HFFc6 (cell line): ENCODE results near the gene HTR2A. TPM values are rescaled to one million over a fixed set of nuclear protein-coding genes. Genes with fewer than 3 reads are reported as not detected.

Source experiments
- DNase-seq: peaks from one replicate; pipeline ENCODE4 v3.0.0-alpha.2; 2018
- H3K27ac Mint-ChIP-seq: 2 replicates; pipeline ENCODE4 v1.8.0; 2020; ENCODE audit warnings: mild to moderate bottlenecking, mixed read lengths
- H3K27me3 Mint-ChIP-seq: 2 replicates; pipeline ENCODE4 v1.8.0; 2021; ENCODE audit warnings: mild to moderate bottlenecking, moderate library complexity, mixed read lengths; ENCODE audit not compliant: insufficient read depth
- H3K36me3 Mint-ChIP-seq: 2 replicates; pipeline ENCODE4 v1.8.0; 2021; ENCODE audit warnings: low read depth, mixed read lengths
- H3K4me1 Mint-ChIP-seq: 2 replicates; pipeline ENCODE4 v1.8.0; 2020; ENCODE audit warnings: low read depth, mixed read lengths
- H3K4me3 Mint-ChIP-seq: 2 replicates; pipeline ENCODE4 v1.8.0; 2020; ENCODE audit warnings: mild to moderate bottlenecking, moderate library complexity, mixed read lengths
- H3K9me3 Mint-ChIP-seq: 2 replicates; pipeline ENCODE4 v1.8.0; 2020; ENCODE audit warnings: mild to moderate bottlenecking, mixed read lengths
- CTCF ChIP-seq: fragments of 200-600 bp; sonication (generic); IDR thresholded peaks from 2 replicates; pipeline ENCODE4 v1.5.0; 2021; ENCODE audit warnings: antibody characterized with exemption, mild to moderate bottlenecking
- total RNA-seq, 6 experiments: library from RNA; stranded (reverse); fragmentation: NEBNext Ultra II Directional; extraction: Animal tissue kit (Norgen Biotek cat#: 25700); gene quantifications; 2 replicates in 1 of 6; 3 replicates in 5 of 6; pipeline ENCODE4 v1.2.3, GENCODE V29; 2021

The HTR2A gene
- total RNA-seq, 6 experiments from 2014 or later: 0.09 TPM; not detected in 5

- TF ChIP-seq CTCF: no peak
- no peaks in the 10 kb centered on the region for H3K36me3 Mint-ChIP-seq
- no peak for DNase-seq
- no peak overlapping the region for H3K4me3 Mint-ChIP-seq
- H3K27me3 Mint-ChIP-seq: no peaks in the 10 kb centered on the region
- no peaks in the 10 kb centered on the region for H3K9me3 Mint-ChIP-seq
- H3K4me1 Mint-ChIP-seq: no peaks in the 10 kb centered on the region
- H3K27ac Mint-ChIP-seq: no peak overlapping the region
Measured at GRCh38 chr13:46874006-46874405, 22.8 kb downstream of the HTR2A start.

GRCh38 chr13:46871557-46871956 is 25.3 kb downstream of the HTR2A start:
- no peaks in the 10 kb centered on the region for H3K36me3 Mint-ChIP-seq
- no peak for TF ChIP-seq CTCF
- peaks cover 6% of the 10 kb centered on the region; the same call in 1 of the 2 replicates for H3K27me3 Mint-ChIP-seq
- H3K4me3 Mint-ChIP-seq: no peak overlapping the region
- no peaks in the 10 kb centered on the region for H3K9me3 Mint-ChIP-seq
- DNase-seq: no peak
- no peak overlapping the region for H3K27ac Mint-ChIP-seq
- no peaks in the 10 kb centered on the region for H3K4me1 Mint-ChIP-seq

GRCh38 chr13:46868091-46868490 is 28.8 kb downstream of the HTR2A start:
- no peak overlapping the region for H3K27ac Mint-ChIP-seq
- no peak overlapping the region for H3K4me3 Mint-ChIP-seq
- no peak for DNase-seq
- peaks cover 11% of the 10 kb centered on the region; the same call in 1 of the 2 replicates for H3K27me3 Mint-ChIP-seq
- H3K36me3 Mint-ChIP-seq: no peaks in the 10 kb centered on the region
- no peaks in the 10 kb centered on the region for H3K9me3 Mint-ChIP-seq
- TF ChIP-seq CTCF: no peak
- no peaks in the 10 kb centered on the region for H3K4me1 Mint-ChIP-seq

GRCh38 chr13:46866150-46866549 is 30.7 kb downstream of the HTR2A start:
- Mint-ChIP-seq H3K4me1 (no peaks in the 10 kb centered on the region), H3K27me3 (peaks cover 11% of the 10 kb centered on the region; the same call in 1 of the 2 replicates), H3K27ac (no peak overlapping the region), H3K9me3 (no peaks in the 10 kb centered on the region), H3K36me3 (no peaks in the 10 kb centered on the region), H3K4me3 (no peak overlapping the region)
- no peak for TF ChIP-seq CTCF
- no peak for DNase-seq

GRCh38 chr13:46864941-46865340 is 31.9 kb downstream of the HTR2A start:
- no peak for DNase-seq
- Mint-ChIP-seq H3K27me3 (peaks cover 15% of the 10 kb centered on the region), H3K36me3 (no peaks in the 10 kb centered on the region), H3K27ac (no peak overlapping the region), H3K4me1 (no peaks in the 10 kb centered on the region), H3K9me3 (no peaks in the 10 kb centered on the region), H3K4me3 (no peak overlapping the region)
- no peak for TF ChIP-seq CTCF

GRCh38 chr13:46861959-46862358 is 34.9 kb downstream of the HTR2A start:
- TF ChIP-seq CTCF: no peak
- Mint-ChIP-seq H3K36me3 (no peaks in the 10 kb centered on the region), H3K27me3 (peaks cover 12% of the 10 kb centered on the region), H3K9me3 (no peaks in the 10 kb centered on the region), H3K27ac (no peak overlapping the region), H3K4me1 (no peaks in the 10 kb centered on the region), H3K4me3 (no peak overlapping the region)
- no peak for DNase-seq
